Esophagus muscularis mucosa (tissue), 4 donors: Measurements from ENCODE around the gene PNPLA3.

Experiments
- CTCF ChIP-seq, 3 experiments: fragments of 200-600 bp in 2 of 3; fragments of 450-650 bp in 1 of 3; sonication (generic) in 2 of 3; IDR thresholded peaks; one replicate each; pipeline ENCODE4 v1.5.1; 2017 to 2019; ENCODE audit warnings: antibody characterized with exemption in 3 of 3, mild to moderate bottlenecking in 2 of 3, moderate library complexity in 1 of 3
- EP300 ChIP-seq: sonication (generic); formaldehyde crosslinking; IDR thresholded peaks from one replicate; pipeline ENCODE4 v1.6.1; 2017; ENCODE audit warnings: antibody characterized with exemption
- POLR2A ChIP-seq: fragments of 450-650 bp; IDR thresholded peaks from one replicate; pipeline ENCODE4 v1.6.1; 2017; ENCODE audit warnings: antibody characterized with exemption, moderate library complexity, mild to moderate bottlenecking, low read depth

- no peak for TF ChIP-seq CTCF (IDR thresholded peaks at IDR 0.05)
- no peak for TF ChIP-seq EP300
- no peak for TF ChIP-seq POLR2A
These were observed 33.3 kb downstream of the PNPLA3 start for GRCh38 chr22:43956805-43957463.
